ENCODE measurements around the gene NEMP2. TPM values are rescaled to one million over a fixed set of nuclear protein-coding genes. Genes with fewer than 3 reads are reported as not detected.
"Not testable (repeated sequence)": the region's sequence is repeated elsewhere in the genome, so short reads cannot be mapped to it uniquely, and the experiment has no call there.

NEMP2 gene
- total RNA-seq, 2 donors from 2014 or later: 22.3 to 22.9 TPM

DNA sequence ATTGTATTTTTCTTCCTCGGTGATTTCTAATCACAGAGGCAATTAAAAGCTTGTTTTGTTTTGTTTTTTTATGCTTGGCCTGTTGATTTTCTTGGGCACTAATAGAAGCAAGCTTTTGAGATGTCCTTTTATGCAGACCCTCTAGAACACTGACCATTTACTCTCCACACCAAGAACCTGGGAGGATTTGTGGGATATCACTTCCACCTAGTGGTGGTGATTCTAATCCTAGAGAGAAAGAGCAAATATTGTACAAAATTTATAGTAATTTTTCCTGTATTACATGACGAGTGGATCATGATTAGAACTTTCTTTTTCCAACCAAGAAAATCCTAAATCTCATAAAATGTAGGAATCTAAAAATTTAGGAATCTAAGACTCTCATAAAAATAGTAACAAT is 23.4 kb downstream of the NEMP2 start:
- Mint-ChIP-seq H3K4me1 (ENCODE audit: low read depth) (peaks cover 38% of the 10 kb centered on the region), H3K27me3 (ENCODE audit: low read depth) (no peaks in the 10 kb centered on the region), H3K27ac (no peak overlapping the region), H3K4me3 (no peak overlapping the region), H3K9me3 (no peaks in the 10 kb centered on the region), H3K36me3 (ENCODE audit: insufficient read depth in 2 of 2) (peaks cover 3 to 25% of the 10 kb centered on the region in 2 donors)
- no peak for ATAC-seq (replicated peaks in 1 of 2)
- no peak for DNase-seq

DNA sequence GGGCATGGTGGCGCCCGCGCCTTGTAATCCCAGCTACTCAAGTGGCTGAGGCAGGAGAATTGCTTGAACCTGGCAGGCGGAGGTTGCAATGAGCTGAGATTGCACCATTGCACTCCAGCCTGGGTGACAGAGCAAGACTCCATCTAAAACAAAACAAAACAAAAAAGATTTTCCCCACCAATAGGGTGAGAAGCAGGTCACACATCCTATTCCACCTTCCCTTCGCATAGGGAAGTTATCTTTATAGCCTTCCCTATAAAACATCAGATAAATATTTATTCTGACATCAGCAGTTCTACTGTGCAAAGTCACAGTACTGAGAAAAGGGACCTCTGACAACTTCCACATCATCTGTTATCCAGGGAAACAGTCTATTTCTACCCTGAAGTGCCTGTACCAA is 24.6 kb downstream of the NEMP2 start:
- H3K9me3 Mint-ChIP-seq; H3K27ac Mint-ChIP-seq; ATAC-seq (replicated peaks in 1 of 2); H3K4me3 Mint-ChIP-seq; DNase-seq; H3K27me3 Mint-ChIP-seq (ENCODE audit: low read depth): not testable (repeated sequence)
- Mint-ChIP-seq H3K4me1 (ENCODE audit: low read depth) (peaks cover 26% of the 10 kb centered on the region), H3K36me3 (ENCODE audit: insufficient read depth in 2 of 2) (peaks cover 3 to 27% of the 10 kb centered on the region in 2 donors)

DNA sequence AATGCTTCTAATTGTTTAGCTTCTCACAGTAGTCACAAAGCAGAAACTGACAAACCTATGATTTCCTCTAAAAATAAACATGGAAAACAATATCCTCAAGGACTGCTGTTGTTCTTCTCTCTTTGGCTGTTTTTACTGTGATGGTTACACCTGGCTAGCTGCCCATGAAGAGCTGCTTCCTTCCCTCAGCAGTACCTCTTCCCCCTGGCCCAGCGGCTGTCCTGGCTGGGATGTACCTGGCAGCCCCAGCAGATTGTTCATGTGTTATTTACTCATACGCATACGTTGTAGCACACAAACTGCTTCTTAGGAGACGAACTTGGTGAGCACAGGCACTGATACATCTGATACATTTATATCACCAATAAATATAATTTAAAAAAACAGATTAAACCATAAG is 27.4 kb downstream of the NEMP2 start:
- Mint-ChIP-seq H3K9me3 (no peaks in the 10 kb centered on the region), H3K36me3 (ENCODE audit: insufficient read depth in 2 of 2) (peaks cover 7 to 18% of the 10 kb centered on the region in 2 donors), H3K27me3 (ENCODE audit: low read depth) (no peaks in the 10 kb centered on the region), H3K4me3 (no peak overlapping the region), H3K27ac (peak overlapping the region; percentile 83), H3K4me1 (ENCODE audit: low read depth) (peaks cover 9% of the 10 kb centered on the region)
- no peak for DNase-seq
- ATAC-seq (replicated peaks in 1 of 2): no peak

DNA sequence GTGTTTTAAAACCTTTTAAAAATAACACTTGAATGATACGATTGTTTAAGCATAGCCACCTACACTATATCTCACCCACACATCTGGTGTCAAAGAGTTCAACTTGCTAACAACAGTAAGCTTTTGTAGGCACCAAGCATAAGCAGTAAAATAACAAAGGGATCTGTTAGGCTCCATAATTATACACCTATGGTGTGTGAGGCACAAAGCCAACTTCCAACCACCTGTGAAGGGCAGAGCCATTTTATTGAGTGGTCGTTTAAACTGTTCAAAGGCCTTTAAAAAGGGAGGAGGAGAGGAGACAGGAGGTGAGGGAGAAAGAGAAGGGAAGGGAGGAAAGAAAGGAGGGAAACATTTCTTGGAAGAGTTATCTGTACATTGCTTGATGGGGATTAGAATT is 27.9 kb downstream of the NEMP2 start:
- ATAC-seq (replicated peaks in 1 of 2) (no peak), DNase-seq (no peak)
- Mint-ChIP-seq H3K9me3 (no peaks in the 10 kb centered on the region), H3K4me3 (no peak overlapping the region), H3K27me3 (ENCODE audit: low read depth) (no peaks in the 10 kb centered on the region), H3K36me3 (ENCODE audit: insufficient read depth in 2 of 2) (peaks cover 7 to 18% of the 10 kb centered on the region in 2 donors), H3K4me1 (ENCODE audit: low read depth) (peaks cover 9% of the 10 kb centered on the region), H3K27ac (peak overlapping the region; percentile 83)

DNA sequence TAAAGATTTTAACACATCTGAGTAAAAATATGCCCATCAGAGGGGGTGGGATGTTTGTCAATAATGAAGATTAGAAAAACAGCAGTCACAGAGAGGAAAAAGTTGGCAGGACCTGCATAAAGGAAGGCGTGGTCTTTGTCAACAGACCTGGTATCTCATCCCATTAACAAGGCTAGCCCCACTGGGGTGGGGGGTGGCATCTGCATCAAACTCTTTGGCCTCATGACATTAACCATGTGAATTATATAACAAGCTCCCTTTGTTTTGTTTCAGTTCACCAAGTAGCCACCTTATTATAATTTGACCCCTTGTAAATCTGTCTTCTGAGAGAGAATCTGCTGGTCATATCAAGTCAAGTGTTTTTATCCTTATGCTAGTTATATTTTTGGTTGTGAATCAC is 28.8 kb downstream of the NEMP2 start:
- Mint-ChIP-seq H3K36me3 (ENCODE audit: insufficient read depth in 2 of 2) (peaks cover 7 to 24% of the 10 kb centered on the region in 2 donors), H3K4me1 (ENCODE audit: low read depth) (peaks cover 9% of the 10 kb centered on the region), H3K27ac (no peak overlapping the region), H3K4me3 (no peak overlapping the region), H3K27me3 (ENCODE audit: low read depth) (no peaks in the 10 kb centered on the region), H3K9me3 (no peaks in the 10 kb centered on the region)
- no peak for ATAC-seq (replicated peaks in 1 of 2)
- no peak for DNase-seq

DNA sequence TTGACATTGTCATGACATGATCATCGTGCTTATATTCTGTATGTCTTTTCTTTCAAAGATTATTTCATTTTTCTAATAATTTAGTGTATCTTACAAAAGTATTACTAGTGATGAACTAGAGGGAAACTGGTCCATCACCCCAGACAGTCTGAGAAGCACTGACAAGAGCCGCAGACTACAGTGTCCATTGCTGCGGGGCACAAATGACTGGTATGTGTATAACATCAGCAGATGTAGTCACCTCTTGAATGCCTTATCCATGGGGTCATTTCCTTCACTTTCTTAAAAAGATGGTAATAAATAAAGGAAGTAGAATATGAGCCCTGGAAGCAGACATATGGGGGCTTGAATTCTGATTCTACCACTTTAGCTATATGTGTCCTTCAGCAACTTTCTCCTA is 29.6 kb downstream of the NEMP2 start:
- Mint-ChIP-seq H3K27me3 (ENCODE audit: low read depth) (no peaks in the 10 kb centered on the region), H3K27ac (no peak overlapping the region), H3K4me1 (ENCODE audit: low read depth) (peaks cover 9% of the 10 kb centered on the region), H3K36me3 (ENCODE audit: insufficient read depth in 2 of 2) (peaks cover 9 to 29% of the 10 kb centered on the region in 2 donors), H3K9me3 (no peaks in the 10 kb centered on the region), H3K4me3 (no peak overlapping the region)
- ATAC-seq (replicated peaks in 1 of 2) (no peak), DNase-seq (no peak)

DNA sequence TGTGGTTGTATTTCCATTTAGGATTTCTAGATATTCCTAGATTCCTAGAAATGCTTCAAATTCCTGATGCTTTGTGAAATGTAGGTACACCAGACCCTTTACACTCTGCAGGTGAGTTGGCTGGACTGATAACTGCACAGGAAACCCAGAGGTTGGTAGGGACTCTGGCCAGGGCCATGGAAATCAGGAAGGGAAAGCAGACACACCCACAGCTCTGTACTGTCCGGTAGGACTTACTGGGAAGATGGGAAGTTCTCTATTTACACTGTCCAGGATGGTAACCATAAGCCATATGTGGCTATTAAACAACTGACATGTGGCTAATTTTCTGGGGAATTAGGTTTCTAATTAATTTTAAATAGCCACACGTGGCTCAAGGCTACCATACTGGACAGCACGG is 31.4 kb downstream of the NEMP2 start:
- Mint-ChIP-seq H3K27me3 (ENCODE audit: low read depth) (no peaks in the 10 kb centered on the region), H3K9me3 (no peaks in the 10 kb centered on the region), H3K4me1 (ENCODE audit: low read depth) (peaks cover 9% of the 10 kb centered on the region), H3K4me3 (no peak overlapping the region), H3K27ac (peak overlapping the region; percentile 74), H3K36me3 (ENCODE audit: insufficient read depth in 2 of 2) (peaks cover 9 to 33% of the 10 kb centered on the region in 2 donors)
- DNase-seq: no peak
- ATAC-seq (replicated peaks in 1 of 2): no peak

DNA sequence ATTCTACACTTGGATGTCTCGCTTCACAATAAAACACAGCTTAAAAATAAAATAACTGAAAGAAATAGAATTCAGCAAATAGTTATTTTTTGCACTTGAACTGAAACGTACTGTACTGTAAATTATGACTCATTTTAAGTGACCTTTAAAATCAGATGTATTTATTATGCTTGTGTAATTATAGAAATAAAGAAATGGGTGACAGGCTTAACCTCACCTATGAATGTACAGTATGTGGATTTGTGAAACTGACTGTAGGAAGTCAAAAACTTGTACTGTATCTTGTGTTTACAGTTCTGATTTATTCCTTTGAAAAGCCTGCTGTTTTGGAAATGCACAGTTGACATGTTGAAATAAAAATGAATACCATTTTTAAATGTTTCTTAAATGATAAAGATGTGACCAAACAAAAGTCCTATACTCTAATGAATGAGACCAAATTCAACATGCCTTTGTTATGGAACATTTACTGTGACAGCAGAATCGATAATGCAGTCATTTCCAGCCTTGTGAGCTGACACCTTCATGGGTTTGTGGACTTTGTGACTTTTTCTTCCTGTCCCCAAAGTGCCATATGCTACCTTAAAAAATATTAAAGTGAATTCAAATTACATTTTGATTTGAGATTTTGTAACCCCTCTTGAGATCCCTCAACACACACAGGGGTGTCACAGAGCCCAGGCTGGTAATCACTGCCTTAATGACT is 32.7 kb downstream of the NEMP2 start:
- H3K36me3 Mint-ChIP-seq (ENCODE audit: insufficient read depth in 2 of 2): peaks cover 9 to 31% of the 10 kb centered on the region in 2 donors
- H3K27ac Mint-ChIP-seq: peak overlapping the region; percentile 91

DNA sequence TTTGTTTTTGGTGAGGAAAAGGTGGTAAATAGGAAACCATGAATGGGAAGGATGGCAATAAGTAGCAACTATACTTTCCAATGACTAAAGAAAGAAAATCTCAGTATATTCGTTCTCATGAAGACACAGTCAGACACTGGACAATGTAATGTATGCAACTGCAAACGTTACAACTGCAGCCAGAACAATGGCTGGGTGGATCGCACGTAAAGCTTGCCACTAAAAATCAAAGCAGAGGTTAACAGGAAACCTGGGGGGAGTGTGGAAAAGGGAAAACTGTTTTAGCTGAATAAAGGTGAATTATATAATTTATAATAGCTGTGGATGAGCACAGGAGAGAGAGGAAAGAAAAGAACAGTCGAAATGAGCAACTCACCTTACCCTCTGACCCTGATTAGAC is 33.3 kb downstream of the NEMP2 start:
- no peaks in the 10 kb centered on the region for H3K9me3 Mint-ChIP-seq
- no peak overlapping the region for H3K4me3 Mint-ChIP-seq
- H3K27me3 Mint-ChIP-seq (ENCODE audit: low read depth): no peaks in the 10 kb centered on the region
- DNase-seq (no peak), ATAC-seq (replicated peaks in 1 of 2) (no peak)
- H3K27ac Mint-ChIP-seq: peak overlapping the region; percentile 89
- peaks cover 3% of the 10 kb centered on the region for H3K4me1 Mint-ChIP-seq (ENCODE audit: low read depth)
- peaks cover 9 to 27% of the 10 kb centered on the region in 2 donors for H3K36me3 Mint-ChIP-seq (ENCODE audit: insufficient read depth in 2 of 2)

More for the DNA sequence above, 32.7 kb downstream of the NEMP2 start:
- H3K27me3 Mint-ChIP-seq (ENCODE audit: low read depth): no peaks in the 10 kb centered on the region
- DNase-seq (no peak), ATAC-seq (replicated peaks in 1 of 2) (no peak)
- peaks cover 7% of the 10 kb centered on the region for H3K4me1 Mint-ChIP-seq (ENCODE audit: low read depth)
- H3K4me3 Mint-ChIP-seq: no peak overlapping the region
- H3K9me3 Mint-ChIP-seq: no peaks in the 10 kb centered on the region

DNA sequence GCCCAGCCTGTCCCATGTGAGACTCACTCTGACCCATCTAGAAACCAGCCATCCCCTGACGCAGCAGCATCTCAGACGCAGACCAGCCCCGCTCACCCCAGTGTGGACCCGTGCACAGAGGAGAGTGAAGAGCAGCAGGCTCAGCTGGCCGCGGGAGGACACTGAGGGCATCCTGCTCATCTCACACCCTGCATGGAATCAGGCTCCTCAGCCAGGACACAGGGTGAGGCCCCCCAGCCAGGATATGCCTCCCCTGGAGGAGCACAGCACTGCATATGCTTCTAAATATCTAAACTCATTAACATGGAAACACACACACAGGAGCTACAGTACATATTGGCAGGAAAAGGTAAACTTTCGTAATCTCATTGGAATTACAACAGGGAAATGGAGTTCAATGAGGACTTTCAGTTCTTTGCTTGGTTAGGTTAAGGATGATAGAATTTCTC is 34.4 kb downstream of the NEMP2 start:
- no peak overlapping the region for H3K4me3 Mint-ChIP-seq
- ATAC-seq (replicated peaks in 1 of 2): no peak
- peaks cover 3% of the 10 kb centered on the region for H3K4me1 Mint-ChIP-seq (ENCODE audit: low read depth)
- DNase-seq: no peak
- peaks cover 11 to 25% of the 10 kb centered on the region in 2 donors for H3K36me3 Mint-ChIP-seq (ENCODE audit: insufficient read depth in 2 of 2)
- H3K9me3 Mint-ChIP-seq: peaks cover 1 to 4% of the 10 kb centered on the region in 2 donors
- peak overlapping the region; percentile 43 for H3K27ac Mint-ChIP-seq
- no peaks in the 10 kb centered on the region for H3K27me3 Mint-ChIP-seq (ENCODE audit: low read depth)

DNA sequence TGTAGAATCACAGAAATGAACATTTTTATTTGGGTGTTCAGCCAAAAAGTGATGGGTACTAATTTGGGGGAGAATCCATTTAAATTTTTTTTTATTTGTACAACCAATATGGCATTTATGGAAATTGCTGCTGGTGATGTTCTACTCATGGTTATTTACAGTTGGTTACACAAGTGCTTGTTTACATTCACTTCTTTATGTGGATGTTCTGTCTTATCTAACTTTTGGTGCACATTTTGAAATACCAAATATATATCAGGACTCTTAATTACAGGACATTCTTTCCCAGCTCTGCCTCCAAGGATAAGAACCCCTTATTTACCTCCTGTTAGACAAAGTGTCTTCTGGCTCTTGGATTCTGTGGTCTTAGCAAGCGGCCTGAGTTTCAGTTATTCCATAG is 35.2 kb downstream of the NEMP2 start:
- Mint-ChIP-seq H3K27me3 (ENCODE audit: low read depth) (no peaks in the 10 kb centered on the region), H3K36me3 (ENCODE audit: insufficient read depth in 2 of 2) (peaks cover 11 to 25% of the 10 kb centered on the region in 2 donors), H3K9me3 (peaks cover 4 to 9% of the 10 kb centered on the region in 2 donors), H3K4me1 (ENCODE audit: low read depth) (peaks cover 7% of the 10 kb centered on the region), H3K27ac (peak overlapping the region; percentile 54), H3K4me3 (no peak overlapping the region)
- no peak for ATAC-seq (replicated peaks in 1 of 2)
- no peak for DNase-seq

DNA sequence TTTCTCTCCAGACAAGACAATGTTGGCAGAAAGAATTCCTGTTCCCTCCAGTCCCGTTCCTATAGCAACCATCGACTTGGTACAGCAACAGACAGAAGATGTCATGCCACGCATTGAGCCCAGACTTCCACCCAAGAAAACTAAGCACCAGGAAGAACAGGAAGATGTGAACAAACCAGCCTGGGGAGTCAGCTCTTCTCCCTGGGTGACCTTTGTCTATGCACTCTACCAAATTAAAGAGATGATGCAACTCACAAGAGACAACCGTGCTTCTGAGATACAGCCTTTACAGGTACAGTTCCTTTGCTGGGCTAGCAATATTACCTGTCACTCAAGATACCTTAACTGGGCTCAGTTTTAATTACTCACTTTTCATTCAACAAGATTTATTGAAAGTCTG is 37.1 kb downstream of the NEMP2 start:
- Mint-ChIP-seq H3K36me3 (ENCODE audit: insufficient read depth in 2 of 2) (peaks cover 17 to 32% of the 10 kb centered on the region in 2 donors), H3K4me1 (ENCODE audit: low read depth) (peaks cover 8% of the 10 kb centered on the region), H3K27me3 (ENCODE audit: low read depth) (no peaks in the 10 kb centered on the region), H3K4me3 (no peak overlapping the region), H3K9me3 (peaks cover 8 to 16% of the 10 kb centered on the region in 2 donors), H3K27ac (peak overlapping the region; percentile 6)
- no peak for DNase-seq
- ATAC-seq (replicated peaks in 1 of 2): no peak

DNA sequence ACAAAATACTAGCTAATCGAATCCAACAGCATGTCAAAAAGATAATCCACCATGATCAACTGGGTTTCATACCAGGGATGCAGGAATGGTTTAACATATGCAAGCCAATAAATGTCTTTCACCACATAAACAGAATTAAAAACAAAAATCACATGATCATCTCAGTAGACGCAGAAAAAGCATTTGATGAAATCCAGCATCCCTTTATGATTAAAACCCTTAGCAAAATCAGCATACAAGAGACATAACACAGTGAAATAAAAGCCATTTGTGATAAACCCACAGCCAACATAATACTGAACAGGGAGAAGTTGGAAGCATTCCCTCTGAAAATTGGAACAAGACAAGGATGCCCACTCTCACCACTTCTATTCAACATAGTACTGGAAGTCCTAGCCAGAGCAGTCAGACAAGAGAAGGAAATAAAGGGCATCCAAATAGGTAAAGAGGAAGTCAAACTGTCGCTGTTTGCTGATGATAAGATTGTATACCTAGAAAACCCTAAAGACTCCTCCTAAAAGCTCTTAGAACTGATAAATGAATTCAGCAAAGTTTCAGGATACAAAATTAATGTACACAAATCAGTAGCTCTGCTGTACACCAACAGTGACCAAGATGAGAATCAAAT is 39.8 kb downstream of the NEMP2 start:
- Mint-ChIP-seq H3K36me3 (ENCODE audit: insufficient read depth in 2 of 2) (peaks cover 25 to 37% of the 10 kb centered on the region in 2 donors), H3K27ac (peak overlapping the region; percentile 21), H3K9me3 (peaks cover 8 to 22% of the 10 kb centered on the region in 2 donors)
- not testable (repeated sequence) for ATAC-seq (replicated peaks in 1 of 2); DNase-seq; H3K4me3 Mint-ChIP-seq; H3K4me1 Mint-ChIP-seq (ENCODE audit: low read depth); H3K27me3 Mint-ChIP-seq (ENCODE audit: low read depth)
